B cell (primary cell): ENCODE measurements around the gene XRCC6. TPM values are rescaled to one million over a fixed set of nuclear protein-coding genes. Genes with fewer than 3 reads are reported as not detected.
A peak's percentile ranks its signal among the peaks of the same experiment; 100 is the strongest.

Experiments
- ATAC-seq: fragments of 200-7000 bp; cut with Tn5 transposase; one replicate; pipeline ENCODE4 v1.10.0; 2021; ENCODE audit warnings: low read depth, mild to moderate bottlenecking, moderate number of reproducible peaks, moderate library complexity
- CTCF ChIA-PET: fragments of 350-600 bp; sonication (Branson Sonifier 250); formaldehyde crosslinking; loops from one replicate; lab custom pipeline; 2021; ENCODE audit warnings: antibody characterized with exemption, inconsistent platforms; lab: Charles Lee
- POLR2A ChIA-PET: fragments of 350-600 bp; sonication (Branson Sonifier 250); formaldehyde crosslinking; loops from one replicate; lab custom pipeline; 2021; ENCODE audit warnings: antibody characterized with exemption; lab: Charles Lee
- DNase-seq: peaks from one replicate; pipeline ENCODE4 v3.0.0; 2013
- H2AFZ ChIP-seq: 2 replicates; pipeline ENCODE4 v1.6.1; 2012; ENCODE audit warnings: mild to moderate bottlenecking, low read depth, low read length; ENCODE audit not compliant: insufficient read depth, poor library complexity, severe bottlenecking
- H3K27ac ChIP-seq, 2 donors: 1 replicate in 1 of 2; 2 replicates in 1 of 2; pipeline ENCODE4 v1.5.1; 2012 to 2013; ENCODE audit warnings: low read length in 2 of 2, mild to moderate bottlenecking in 2 of 2, moderate library complexity in 1 of 2
- H3K27me3 ChIP-seq, 4 experiments: fragments of 200-600 bp in 1 of 4; sonication (generic) in 1 of 4; replicated peaks in 1 of 4; 1 replicate in 2 of 4; 2 replicates in 2 of 4; pipeline versions ENCODE4 v1.6.1 to v1.7.0; 2013 to 2016; ENCODE audit warnings: low read length in 3 of 4, mild to moderate bottlenecking in 2 of 4, mixed read lengths in 1 of 4, moderate library complexity in 1 of 4; ENCODE audit not compliant: insufficient read depth in 4 of 4, control insufficient read depth in 3 of 4; ENCODE audit errors: control extremely low read depth in 1 of 4
- H3K36me3 ChIP-seq, 2 experiments: replicated peaks in 1 of 2; 1 replicate in 1 of 2; 2 replicates in 1 of 2; pipeline versions ENCODE4 v1.6.1 to v1.7.1; 2013; ENCODE audit warnings: low read length in 1 of 2; ENCODE audit not compliant: insufficient read depth in 2 of 2, control insufficient read depth in 1 of 2; ENCODE audit errors: control extremely low read depth in 1 of 2, extremely low read depth in 1 of 2
- H3K4me1 ChIP-seq, 2 donors: fragments of 200-600 bp in 1 of 2; sonication (generic) in 1 of 2; 1 replicate in 1 of 2; 2 replicates in 1 of 2; pipeline versions ENCODE4 v1.5.1 to v1.6.1; 2013 to 2017; ENCODE audit warnings: low read length in 2 of 2; ENCODE audit not compliant: control insufficient read depth in 2 of 2, insufficient read depth in 2 of 2
- H3K4me2 ChIP-seq: replicated peaks from 2 replicates; pipeline ENCODE3; 2012; ENCODE audit warnings: mild to moderate bottlenecking, low read depth, low read length; ENCODE audit not compliant: poor library complexity, severe bottlenecking
- H3K4me3 ChIP-seq, 5 experiments: fragments of 200-600 bp in 1 of 5; sonication (generic) in 1 of 5; 1 replicate in 3 of 5; 2 replicates in 2 of 5; pipeline versions ENCODE4 v1.5.1 to v1.7.0; 2011 to 2016; ENCODE audit warnings: low read length in 4 of 5, mild to moderate bottlenecking in 4 of 5, low read depth in 2 of 5, control low read depth in 1 of 5, moderate library complexity in 1 of 5; ENCODE audit not compliant: insufficient read depth in 1 of 5; ENCODE audit errors: control extremely low read depth in 1 of 5, extremely low read depth in 1 of 5
- H3K79me2 ChIP-seq: fragments of 200-600 bp; sonication (generic); one replicate; pipeline ENCODE4 v1.6.0; 2016; ENCODE audit warnings: low read length; ENCODE audit not compliant: control insufficient read depth, insufficient read depth
- H3K9ac ChIP-seq: fragments of 200-600 bp; sonication (generic); 2 replicates; pipeline ENCODE4 v1.6.1; 2017; ENCODE audit warnings: mild to moderate bottlenecking, low read length, moderate library complexity
- H3K9me3 ChIP-seq, 3 donors: one replicate each; pipeline versions ENCODE4 v1.6.1 to v1.7.1; 2013; ENCODE audit warnings: low read length in 2 of 3; ENCODE audit not compliant: control insufficient read depth in 2 of 3, insufficient read depth in 1 of 3; ENCODE audit errors: control extremely low read depth in 1 of 3
- H4K20me1 ChIP-seq: 2 replicates; pipeline ENCODE4 v1.6.0; 2012; ENCODE audit warnings: mild to moderate bottlenecking, low read length; ENCODE audit not compliant: insufficient read depth, control insufficient read depth, poor library complexity, severe bottlenecking
- H3K27ac Mint-ChIP-seq: one replicate; pipeline ENCODE4 v1.8.0; 2021; ENCODE audit warnings: mixed read lengths
- H3K27me3 Mint-ChIP-seq: one replicate; pipeline ENCODE4 v1.8.0; 2021; ENCODE audit warnings: mixed read lengths
- H3K4me1 Mint-ChIP-seq: one replicate; pipeline ENCODE4 v1.8.0; 2021; ENCODE audit warnings: mixed read lengths
- H3K4me3 Mint-ChIP-seq: one replicate; pipeline ENCODE4 v1.8.0; 2021; ENCODE audit warnings: mixed read lengths
- H3K9me3 Mint-ChIP-seq: one replicate; pipeline ENCODE4 v1.8.0; 2022; ENCODE audit warnings: mixed read lengths; ENCODE audit not compliant: insufficient read depth
- CTCF ChIP-seq: fragments of 200-600 bp; IDR thresholded peaks from one replicate; pipeline ENCODE4 v1.8.0; 2022; ENCODE audit warnings: antibody characterized with exemption, mild to moderate bottlenecking
- EZH2 ChIP-seq: IDR thresholded peaks from 2 replicates; pipeline ENCODE4 v1.6.1; 2012; ENCODE audit warnings: borderline replicate concordance, low read depth, mild to moderate bottlenecking, moderate library complexity, low read length; ENCODE audit not compliant: insufficient read depth, poor library complexity, severe bottlenecking
- WGBS: methylation state at CpG from one replicate; pipeline ENCODE4 v1.1.5; 2013; ENCODE audit warnings: missing lambda C conversion rate; ENCODE audit not compliant: insufficient coverage; 5-methylcytosine and 5-hydroxymethylcytosine counted together
- intact Hi-C: fragments of 100-400 bp; cut with micrococcal nuclease; formaldehyde crosslinking; loops from one replicate; pipeline ENCODE4 v1.10.0; 2022
- polyA plus RNA-seq: library from polyadenylated mRNA; depleted of rRNA; stranded (reverse); fragments of >200 nt; gene quantifications from 2 replicates; pipeline ENCODE4 v1.2.3, GENCODE V29; 2012
- total RNA-seq, 2 donors: library from RNA; stranded (reverse); fragments of 120-200 nt in 1 of 2; gene quantifications; 1 replicate in 1 of 2; 2 replicates in 1 of 2; pipeline versions ENCODE4 v1.2.3 to v1.2.4, GENCODE V29; 2013 to 2022

The XRCC6 gene
- total and polyA plus RNA-seq, 2 donors (not counting 1 experiment from before 2014, with no cell fraction given): 55.4 to 180 TPM

GRCh38 chr22:41688365-41689211 is 67.5 kb downstream of the XRCC6 start, which contains the start of gene SNU13:
TSS of gene SNU13 (minus strand) at chr22:41688867. CDS start at chr22:41688796, 71 bp downstream.
- Histone ChIP-seq H3K4me1 (peaks cover 10 to 23% of the 10 kb centered on the region in 2 donors), H3K4me3 (peak within 1 kb of the TSS; percentile 74 to 99 (median 96)), H3K4me2 (peak within 1 kb of the TSS; percentile 94), H3K36me3 (peaks cover 0 to 2% of the 10 kb centered on the region in 2 experiments), H3K9ac (peak within 1 kb of the TSS; percentile 93), H3K79me2 (peaks cover 53% of the 10 kb centered on the region), H3K9me3 (no peaks in the 10 kb centered on the region), H3K27me3 (no peaks in the 10 kb centered on the region), H3K27ac (peak within 1 kb of the TSS; percentile 92 to 96), H4K20me1 (peaks cover 9% of the 10 kb centered on the region), H2AFZ (peak within 1 kb of the TSS; percentile 69)
- Mint-ChIP-seq H3K4me1 (peaks cover 31% of the 10 kb centered on the region), H3K9me3 (no peaks in the 10 kb centered on the region), H3K27me3 (no peaks in the 10 kb centered on the region), H3K27ac (peak within 1 kb of the TSS; percentile 97), H3K4me3 (peak within 1 kb of the TSS; percentile 91)
- peak; percentile 91 for ATAC-seq
- under 1% methylated on average over 58 of the region's 62 CpGs for WGBS
- intact Hi-C loops: loop anchor here (1.0 to 5.0 kb wide), 5 partner anchors 9 to 306 kb away; partner anchors contain the start of genes CCDC134 and TEF
- ChIA-PET CTCF (interaction anchor here (0.7 to 4.3 kb wide), 7 partner anchors 10 to 402 kb away, joined by 3 to 36 read pairs (median 5); partner anchors contain the start of genes MEI1 and NDUFA6), POLR2A (interaction anchor here (0.5 to 2.0 kb wide), 15 partner anchors 10 to 1609 kb away, joined by 3 to 11 read pairs (median 5); partner anchors contain the start of genes CENPM, MEI1, NDUFA6 and PMM1)
- TF ChIP-seq EZH2 (no peak), CTCF (no peak)
- DNase-seq: peak; percentile 96
